ENCODE data around the gene RIPOR3. TPM values are rescaled to one million over a fixed set of nuclear protein-coding genes. Genes with fewer than 3 reads are reported as not detected.
A peak's percentile ranks its signal among the peaks of the same experiment; 100 is the strongest.
"Not testable (repeated sequence)": the region's sequence is repeated elsewhere in the genome, so short reads cannot be mapped to it uniquely, and the experiment has no call there.

The RIPOR3 gene
- total and polyA plus RNA-seq, 2 donors from 2014 or later = 10.5 to 14.6 TPM

GRCh38 chr20:50625986-50626677 lies 65.2 kb downstream of the RIPOR3 start:
- TF ChIP-seq, protein P1, sequence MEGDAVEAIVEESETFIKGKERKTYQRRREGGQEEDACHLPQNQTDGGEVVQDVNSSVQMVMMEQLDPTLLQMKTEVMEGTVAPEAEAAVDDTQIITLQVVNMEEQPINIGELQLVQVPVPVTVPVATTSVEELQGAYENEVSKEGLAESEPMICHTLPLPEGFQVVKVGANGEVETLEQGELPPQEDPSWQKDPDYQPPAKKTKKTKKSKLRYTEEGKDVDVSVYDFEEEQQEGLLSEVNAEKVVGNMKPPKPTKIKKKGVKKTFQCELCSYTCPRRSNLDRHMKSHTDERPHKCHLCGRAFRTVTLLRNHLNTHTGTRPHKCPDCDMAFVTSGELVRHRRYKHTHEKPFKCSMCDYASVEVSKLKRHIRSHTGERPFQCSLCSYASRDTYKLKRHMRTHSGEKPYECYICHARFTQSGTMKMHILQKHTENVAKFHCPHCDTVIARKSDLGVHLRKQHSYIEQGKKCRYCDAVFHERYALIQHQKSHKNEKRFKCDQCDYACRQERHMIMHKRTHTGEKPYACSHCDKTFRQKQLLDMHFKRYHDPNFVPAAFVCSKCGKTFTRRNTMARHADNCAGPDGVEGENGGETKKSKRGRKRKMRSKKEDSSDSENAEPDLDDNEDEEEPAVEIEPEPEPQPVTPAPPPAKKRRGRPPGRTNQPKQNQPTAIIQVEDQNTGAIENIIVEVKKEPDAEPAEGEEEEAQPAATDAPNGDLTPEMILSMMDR (IDR thresholded peaks at IDR 0.05; ENCODE audit: borderline replicate concordance, extremely low read depth, insufficient read depth) = no peak
- H3K27ac ChIP-seq (ENCODE audit: low read depth in 2 of 2, low read length in 2 of 2) = peak overlapping the region in 1 of 2 donors; percentile 33

DNA sequence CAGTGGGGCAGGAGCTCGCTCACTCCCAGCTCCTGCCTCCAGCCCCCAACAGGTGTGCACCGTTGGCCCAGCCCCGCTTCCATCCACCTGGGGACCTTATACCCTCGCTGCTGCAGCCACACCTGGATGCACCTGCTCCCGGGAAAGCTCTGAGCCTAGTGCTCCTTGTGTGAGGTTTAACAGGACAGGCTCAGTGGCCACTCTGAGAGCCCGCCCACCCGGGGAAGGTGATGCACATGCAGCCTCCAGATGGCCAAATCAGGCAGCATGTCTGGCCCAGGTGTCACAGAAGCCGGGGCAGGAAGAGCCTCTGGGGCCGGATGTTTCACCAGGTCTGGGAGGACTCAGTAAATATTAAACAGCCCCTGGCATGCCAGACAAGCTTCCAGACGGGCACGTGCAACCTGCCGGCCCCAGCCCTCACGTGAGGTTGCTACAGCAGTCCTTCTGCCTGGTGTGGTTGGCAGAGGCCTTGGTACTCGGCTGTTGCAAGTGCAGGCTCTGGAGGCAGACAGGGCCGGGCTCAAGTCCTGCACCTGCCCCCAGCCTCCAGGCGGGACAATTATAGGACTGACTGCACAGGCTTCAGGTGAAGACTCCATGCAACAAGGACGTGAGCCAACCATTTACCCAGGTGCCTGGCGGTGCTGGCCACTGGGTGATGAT lies 66.9 kb downstream of the RIPOR3 start:
- peak; percentile 64 to 92 (median 77) for DNase-seq
- H3K27ac ChIP-seq (ENCODE audit: low read depth in 2 of 2, low read length in 2 of 2) = peak overlapping the region in 1 of 2 donors; percentile 22

More at GRCh38 chr20:50625986-50626677, 65.2 kb downstream of the RIPOR3 start:
- no peaks in the 10 kb centered on the region for H3K27me3 ChIP-seq (ENCODE audit: control insufficient read depth, insufficient read depth, low read length)
- FAIRE-seq = no peak
- DNase-seq = peak; percentile 48 to 79 (median 59)
- H3K4me1 ChIP-seq (ENCODE audit: control insufficient read depth in 2 of 3, insufficient read depth in 2 of 3, low read depth in 1 of 3, low read length in 3 of 3) = peaks cover 0 to 7% (median 3%) of the 10 kb centered on the region in 3 donors
- peaks cover 0 to 5% (median 3%) of the 10 kb centered on the region in 3 donors for H3K36me3 ChIP-seq (ENCODE audit: control insufficient read depth in 2 of 3, insufficient read depth in 3 of 3, low read length in 3 of 3)
- intact Hi-C loops (cut with DNase I) = no loop called here
- no peak overlapping the region for H3K9ac ChIP-seq (ENCODE audit: low read length in 3 of 3)
- peaks cover 0 to 4% (median 0%) of the 10 kb centered on the region in 3 donors for H3K9me3 ChIP-seq (ENCODE audit: control insufficient read depth in 2 of 3, insufficient read depth in 1 of 3, low read length in 3 of 3)
- H3K4me3 ChIP-seq (ENCODE audit: low read length in 3 of 3) = no peak overlapping the region

DNA sequence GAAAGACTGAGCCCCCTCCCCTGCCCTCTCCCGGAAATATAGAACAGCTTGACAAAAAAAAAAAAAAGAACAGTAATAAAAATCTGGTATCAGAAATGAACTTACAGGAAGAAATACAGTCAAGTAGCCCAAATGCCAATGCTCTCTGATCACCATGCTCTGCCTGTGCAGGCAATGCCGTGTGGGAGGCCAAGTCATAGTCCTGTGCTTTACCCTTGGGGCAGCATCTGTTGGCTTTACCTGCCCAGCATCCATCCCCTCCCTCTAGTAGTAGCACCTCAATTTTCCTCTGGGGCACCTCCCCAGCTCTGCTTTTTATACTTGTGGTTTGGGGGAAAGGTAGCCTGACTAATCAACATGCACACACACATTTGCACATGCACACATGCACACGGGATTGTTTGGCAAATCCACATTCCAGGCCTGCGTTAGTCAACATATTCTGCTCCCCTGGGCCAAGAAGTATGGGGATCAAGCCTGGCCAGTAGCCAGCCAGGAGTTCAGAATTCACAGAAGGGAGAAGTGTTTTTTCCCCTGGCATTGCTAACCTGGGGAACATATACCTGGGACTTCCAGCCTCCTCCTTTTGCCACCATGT lies 70.2 kb downstream of the RIPOR3 start:
- TF ChIP-seq, protein P1 (IDR thresholded peaks at IDR 0.05; ENCODE audit: borderline replicate concordance, extremely low read depth, insufficient read depth) = no peak
- Histone ChIP-seq H3K9me3 (ENCODE audit: control insufficient read depth in 2 of 3, insufficient read depth in 1 of 3, low read length in 3 of 3) (peaks cover 0 to 7% (median 0%) of the 10 kb centered on the region in 3 donors), H3K36me3 (ENCODE audit: control insufficient read depth in 2 of 3, insufficient read depth in 3 of 3, low read length in 3 of 3) (peaks cover 0 to 8% (median 3%) of the 10 kb centered on the region in 3 donors), H3K9ac (ENCODE audit: low read length in 3 of 3) (no peak overlapping the region), H3K4me3 (ENCODE audit: low read length in 3 of 3) (no peak overlapping the region), H3K4me1 (ENCODE audit: control insufficient read depth in 2 of 3, insufficient read depth in 2 of 3, low read depth in 1 of 3, low read length in 3 of 3) (peaks cover 0 to 5% (median 3%) of the 10 kb centered on the region in 3 donors), H3K27ac (ENCODE audit: low read depth in 2 of 2, low read length in 2 of 2) (no peak overlapping the region), H3K27me3 (ENCODE audit: control insufficient read depth, insufficient read depth, low read length) (no peaks in the 10 kb centered on the region)
- FAIRE-seq = no peak
- intact Hi-C loops (cut with DNase I) = no loop called here
- no peak for DNase-seq

More for the DNA sequence above, 66.9 kb downstream of the RIPOR3 start:
- H3K4me3 ChIP-seq (ENCODE audit: low read length in 3 of 3) = no peak overlapping the region
- FAIRE-seq = no peak
- H3K9me3 ChIP-seq (ENCODE audit: control insufficient read depth in 2 of 3, insufficient read depth in 1 of 3, low read length in 3 of 3) = peaks cover 0 to 7% (median 0%) of the 10 kb centered on the region in 3 donors
- intact Hi-C loops (cut with DNase I) = no loop called here
- H3K36me3 ChIP-seq (ENCODE audit: control insufficient read depth in 2 of 3, insufficient read depth in 3 of 3, low read length in 3 of 3) = peaks cover 0 to 5% (median 3%) of the 10 kb centered on the region in 3 donors
- H3K27me3 ChIP-seq (ENCODE audit: control insufficient read depth, insufficient read depth, low read length) = no peaks in the 10 kb centered on the region
- H3K9ac ChIP-seq (ENCODE audit: low read length in 3 of 3) = no peak overlapping the region
- TF ChIP-seq, protein P1 (IDR thresholded peaks at IDR 0.05; ENCODE audit: borderline replicate concordance, extremely low read depth, insufficient read depth) = no peak
- H3K4me1 ChIP-seq (ENCODE audit: control insufficient read depth in 2 of 3, insufficient read depth in 2 of 3, low read depth in 1 of 3, low read length in 3 of 3) = peaks cover 0 to 7% (median 3%) of the 10 kb centered on the region in 3 donors

GRCh38 chr20:50620459-50620858 lies 70.9 kb downstream of the RIPOR3 start:
- H3K9ac ChIP-seq (ENCODE audit: low read length in 3 of 3); H3K36me3 ChIP-seq (ENCODE audit: control insufficient read depth in 2 of 3, insufficient read depth in 3 of 3, low read length in 3 of 3); H3K27me3 ChIP-seq (ENCODE audit: control insufficient read depth, insufficient read depth, low read length); intact Hi-C loops (cut with DNase I); H3K9me3 ChIP-seq (ENCODE audit: control insufficient read depth in 2 of 3, insufficient read depth in 1 of 3, low read length in 3 of 3); DNase-seq; FAIRE-seq; H3K27ac ChIP-seq (ENCODE audit: low read depth in 2 of 2, low read length in 2 of 2); H3K4me1 ChIP-seq (ENCODE audit: control insufficient read depth in 2 of 3, insufficient read depth in 2 of 3, low read depth in 1 of 3, low read length in 3 of 3); H3K4me3 ChIP-seq (ENCODE audit: low read length in 3 of 3): not testable (repeated sequence)

Data from kidney (tissue), 14 donors.